ENCODE measurements around the gene WDR11. TPM values are rescaled to one million over a fixed set of nuclear protein-coding genes. Genes with fewer than 3 reads are reported as not detected.
"Not testable (repeated sequence)": the region's sequence is repeated elsewhere in the genome, so short reads cannot be mapped to it uniquely, and the experiment has no call there.

WDR11 gene
- total RNA-seq, 1 donor: 87.2 TPM

DNA sequence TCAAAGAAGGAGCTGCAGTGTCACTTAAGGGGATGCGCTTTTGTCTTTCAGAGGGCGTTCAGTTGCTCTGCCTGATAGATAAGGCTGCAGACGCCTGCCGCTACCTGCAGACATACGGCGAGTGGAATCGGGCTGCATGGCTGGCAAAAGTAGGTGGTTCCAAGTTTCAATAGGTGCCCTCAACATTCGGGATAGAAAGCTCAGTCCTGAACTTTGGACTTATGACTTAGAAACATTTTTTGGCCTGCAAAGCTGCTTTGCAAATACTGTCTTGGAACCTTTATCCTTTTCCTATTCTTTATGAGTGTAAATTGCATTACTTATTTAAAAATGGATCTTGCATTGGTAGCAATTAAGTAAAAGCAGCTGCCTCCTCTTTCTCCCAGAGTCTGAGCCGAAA lies 54.1 kb downstream of the WDR11 start:
- H3K27ac ChIP-seq (ENCODE audit: low read depth, low read length): no peak overlapping the region
- TF ChIP-seq, protein P1, sequence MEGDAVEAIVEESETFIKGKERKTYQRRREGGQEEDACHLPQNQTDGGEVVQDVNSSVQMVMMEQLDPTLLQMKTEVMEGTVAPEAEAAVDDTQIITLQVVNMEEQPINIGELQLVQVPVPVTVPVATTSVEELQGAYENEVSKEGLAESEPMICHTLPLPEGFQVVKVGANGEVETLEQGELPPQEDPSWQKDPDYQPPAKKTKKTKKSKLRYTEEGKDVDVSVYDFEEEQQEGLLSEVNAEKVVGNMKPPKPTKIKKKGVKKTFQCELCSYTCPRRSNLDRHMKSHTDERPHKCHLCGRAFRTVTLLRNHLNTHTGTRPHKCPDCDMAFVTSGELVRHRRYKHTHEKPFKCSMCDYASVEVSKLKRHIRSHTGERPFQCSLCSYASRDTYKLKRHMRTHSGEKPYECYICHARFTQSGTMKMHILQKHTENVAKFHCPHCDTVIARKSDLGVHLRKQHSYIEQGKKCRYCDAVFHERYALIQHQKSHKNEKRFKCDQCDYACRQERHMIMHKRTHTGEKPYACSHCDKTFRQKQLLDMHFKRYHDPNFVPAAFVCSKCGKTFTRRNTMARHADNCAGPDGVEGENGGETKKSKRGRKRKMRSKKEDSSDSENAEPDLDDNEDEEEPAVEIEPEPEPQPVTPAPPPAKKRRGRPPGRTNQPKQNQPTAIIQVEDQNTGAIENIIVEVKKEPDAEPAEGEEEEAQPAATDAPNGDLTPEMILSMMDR (IDR thresholded peaks at IDR 0.05; ENCODE audit: extremely low read depth, low read depth, low read length): no peak
- no peak for DNase-seq (ENCODE audit: insufficient read length, low spot score, missing footprints)
- H2AFZ ChIP-seq (ENCODE audit: low read length): no peak overlapping the region
- no peaks in the 10 kb centered on the region for H3K27me3 ChIP-seq (ENCODE audit: insufficient read depth, low read length)
- no peak overlapping the region for H3K4me2 ChIP-seq (ENCODE audit: insufficient read depth, low read length)
- no peak overlapping the region for H3K4me3 ChIP-seq (ENCODE audit: insufficient read depth, low read length)
- H4K20me1 ChIP-seq (ENCODE audit: insufficient read depth, low read length): no peaks in the 10 kb centered on the region
- H3K36me3 ChIP-seq (ENCODE audit: insufficient read depth, low read length): peaks cover 77% of the 10 kb centered on the region
- no peaks in the 10 kb centered on the region for H3K9me3 ChIP-seq (ENCODE audit: low read depth, low read length)
- no peaks in the 10 kb centered on the region for H3K79me2 ChIP-seq (ENCODE audit: insufficient read depth, low read length)
- H3K4me1 ChIP-seq (ENCODE audit: insufficient read depth, low read length): no peaks in the 10 kb centered on the region

DNA sequence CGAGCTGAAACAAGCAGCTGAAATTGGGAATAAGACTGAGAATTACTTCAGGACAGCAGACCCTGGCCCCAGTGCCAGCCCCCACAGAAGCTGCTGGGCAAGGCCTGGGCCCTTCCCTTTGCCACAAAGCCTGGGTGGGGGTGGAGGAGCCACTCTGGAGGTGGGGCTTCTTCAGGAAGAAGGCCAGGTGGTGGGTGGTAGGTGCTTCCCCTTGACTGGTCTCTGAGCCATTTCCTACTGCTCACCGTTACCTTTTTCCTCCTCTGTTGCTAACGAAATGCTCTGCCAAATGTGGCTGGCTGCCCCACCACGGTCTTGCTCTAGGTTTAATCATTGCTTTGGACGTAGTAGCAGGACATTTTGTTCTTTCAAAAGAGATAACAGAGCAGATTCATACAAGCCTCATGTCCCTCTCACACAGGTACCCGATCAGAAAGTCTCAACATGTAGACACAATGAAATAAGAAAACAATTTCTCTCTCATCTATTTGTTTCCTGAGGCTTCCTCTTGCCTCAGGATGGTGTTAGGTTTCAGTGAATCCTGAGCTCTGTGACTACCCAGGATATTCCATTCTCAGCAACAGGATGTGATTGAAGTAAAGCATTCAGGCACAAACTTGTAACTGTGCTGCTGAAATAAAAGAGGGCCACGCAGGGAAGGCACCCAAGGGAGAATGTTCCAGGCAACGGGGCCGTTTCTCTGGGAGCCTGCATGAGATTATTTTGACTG lies 66.5 kb downstream of the WDR11 start:
- no peak overlapping the region for H3K27ac ChIP-seq (ENCODE audit: low read depth, low read length)
- H3K36me3 ChIP-seq (ENCODE audit: insufficient read depth, low read length): no peaks in the 10 kb centered on the region
- H2AFZ ChIP-seq (ENCODE audit: low read length): no peak overlapping the region
- no peak overlapping the region for H3K4me3 ChIP-seq (ENCODE audit: insufficient read depth, low read length)
- H4K20me1 ChIP-seq (ENCODE audit: insufficient read depth, low read length): no peaks in the 10 kb centered on the region
- H3K9me3 ChIP-seq (ENCODE audit: low read depth, low read length): peaks cover 3% of the 10 kb centered on the region
- H3K27me3 ChIP-seq (ENCODE audit: insufficient read depth, low read length): no peaks in the 10 kb centered on the region
- H3K4me1 ChIP-seq (ENCODE audit: insufficient read depth, low read length): no peaks in the 10 kb centered on the region
- TF ChIP-seq, protein P1 (IDR thresholded peaks at IDR 0.05; ENCODE audit: extremely low read depth, low read depth, low read length): no peak
- no peaks in the 10 kb centered on the region for H3K79me2 ChIP-seq (ENCODE audit: insufficient read depth, low read length)
- DNase-seq (ENCODE audit: insufficient read length, low spot score, missing footprints): no peak
- no peak overlapping the region for H3K4me2 ChIP-seq (ENCODE audit: insufficient read depth, low read length)

DNA sequence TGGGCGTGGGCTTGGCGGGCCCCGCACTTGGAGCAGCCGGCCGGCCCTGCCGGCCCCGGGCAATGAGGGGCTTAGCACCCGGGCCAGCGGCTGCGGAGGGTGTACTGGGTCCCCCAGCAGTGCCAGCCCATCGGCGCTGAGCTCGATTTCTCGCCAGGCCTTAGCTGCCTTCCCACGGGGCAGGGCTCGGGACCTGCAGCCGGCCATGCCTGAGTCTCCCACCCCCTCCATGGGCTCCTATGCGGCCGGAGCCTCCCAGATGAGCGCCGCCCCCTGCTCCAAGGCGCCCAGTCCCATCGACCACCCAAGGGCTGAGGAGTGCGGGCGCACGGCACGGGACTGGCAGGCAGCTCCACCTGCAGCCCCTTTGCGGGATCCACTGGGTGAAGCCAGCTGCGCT lies 72.7 kb downstream of the WDR11 start:
- not testable (repeated sequence) for H3K27ac ChIP-seq (ENCODE audit: low read depth, low read length); H2AFZ ChIP-seq (ENCODE audit: low read length); DNase-seq (ENCODE audit: insufficient read length, low spot score, missing footprints); H3K36me3 ChIP-seq (ENCODE audit: insufficient read depth, low read length); H3K79me2 ChIP-seq (ENCODE audit: insufficient read depth, low read length); H3K27me3 ChIP-seq (ENCODE audit: insufficient read depth, low read length); H3K4me2 ChIP-seq (ENCODE audit: insufficient read depth, low read length); H3K4me1 ChIP-seq (ENCODE audit: insufficient read depth, low read length); H4K20me1 ChIP-seq (ENCODE audit: insufficient read depth, low read length); H3K9me3 ChIP-seq (ENCODE audit: low read depth, low read length); H3K4me3 ChIP-seq (ENCODE audit: insufficient read depth, low read length)

DNA sequence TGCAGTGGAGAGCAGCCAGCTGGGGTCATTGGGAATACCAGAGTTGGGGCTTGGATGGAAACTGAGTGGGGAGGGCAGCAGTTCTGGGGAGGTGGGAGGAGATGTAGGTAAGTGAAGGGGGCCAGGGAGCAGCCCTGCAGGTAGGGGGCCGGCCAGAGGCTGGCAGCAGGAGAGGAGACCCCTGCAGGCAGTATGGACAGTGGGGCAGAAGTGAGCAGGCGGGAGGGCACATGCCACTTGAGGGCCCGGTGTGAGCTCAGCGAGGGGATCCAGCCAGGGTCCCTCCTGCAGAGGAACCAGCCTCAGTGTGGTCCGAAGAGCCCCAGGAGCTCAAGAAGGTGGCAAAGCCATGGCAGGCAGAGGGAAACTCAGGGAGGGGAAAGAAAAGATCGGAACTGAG lies 75.4 kb downstream of the WDR11 start:
- TF ChIP-seq, protein P1 (IDR thresholded peaks at IDR 0.05; ENCODE audit: extremely low read depth, low read depth, low read length): no peak

More for the DNA sequence above, 75.4 kb downstream of the WDR11 start:
- Histone ChIP-seq H2AFZ (ENCODE audit: low read length) (no peak overlapping the region), H3K36me3 (ENCODE audit: insufficient read depth, low read length) (no peaks in the 10 kb centered on the region), H4K20me1 (ENCODE audit: insufficient read depth, low read length) (no peaks in the 10 kb centered on the region), H3K27ac (ENCODE audit: low read depth, low read length) (no peak overlapping the region), H3K9me3 (ENCODE audit: low read depth, low read length) (no peaks in the 10 kb centered on the region), H3K27me3 (ENCODE audit: insufficient read depth, low read length) (no peaks in the 10 kb centered on the region), H3K4me1 (ENCODE audit: insufficient read depth, low read length) (no peaks in the 10 kb centered on the region), H3K4me2 (ENCODE audit: insufficient read depth, low read length) (no peak overlapping the region), H3K4me3 (ENCODE audit: insufficient read depth, low read length) (no peak overlapping the region), H3K79me2 (ENCODE audit: insufficient read depth, low read length) (no peaks in the 10 kb centered on the region)
- DNase-seq (ENCODE audit: insufficient read length, low spot score, missing footprints): no peak

Measured in osteoblast (primary cell).